Activated T-cell treated with anti-CD3 and anti-CD28 coated beads for 1 hour (primary cell): ENCODE measurements around the gene AP1S1.
A peak's percentile ranks its signal among the peaks of the same experiment; 100 is the strongest.

Source experiments
- DNase-seq: peaks from one replicate; pipeline ENCODE4 v3.0.0-alpha.2; 2020; ENCODE audit warnings: low read depth

Gene AP1S1

DNA sequence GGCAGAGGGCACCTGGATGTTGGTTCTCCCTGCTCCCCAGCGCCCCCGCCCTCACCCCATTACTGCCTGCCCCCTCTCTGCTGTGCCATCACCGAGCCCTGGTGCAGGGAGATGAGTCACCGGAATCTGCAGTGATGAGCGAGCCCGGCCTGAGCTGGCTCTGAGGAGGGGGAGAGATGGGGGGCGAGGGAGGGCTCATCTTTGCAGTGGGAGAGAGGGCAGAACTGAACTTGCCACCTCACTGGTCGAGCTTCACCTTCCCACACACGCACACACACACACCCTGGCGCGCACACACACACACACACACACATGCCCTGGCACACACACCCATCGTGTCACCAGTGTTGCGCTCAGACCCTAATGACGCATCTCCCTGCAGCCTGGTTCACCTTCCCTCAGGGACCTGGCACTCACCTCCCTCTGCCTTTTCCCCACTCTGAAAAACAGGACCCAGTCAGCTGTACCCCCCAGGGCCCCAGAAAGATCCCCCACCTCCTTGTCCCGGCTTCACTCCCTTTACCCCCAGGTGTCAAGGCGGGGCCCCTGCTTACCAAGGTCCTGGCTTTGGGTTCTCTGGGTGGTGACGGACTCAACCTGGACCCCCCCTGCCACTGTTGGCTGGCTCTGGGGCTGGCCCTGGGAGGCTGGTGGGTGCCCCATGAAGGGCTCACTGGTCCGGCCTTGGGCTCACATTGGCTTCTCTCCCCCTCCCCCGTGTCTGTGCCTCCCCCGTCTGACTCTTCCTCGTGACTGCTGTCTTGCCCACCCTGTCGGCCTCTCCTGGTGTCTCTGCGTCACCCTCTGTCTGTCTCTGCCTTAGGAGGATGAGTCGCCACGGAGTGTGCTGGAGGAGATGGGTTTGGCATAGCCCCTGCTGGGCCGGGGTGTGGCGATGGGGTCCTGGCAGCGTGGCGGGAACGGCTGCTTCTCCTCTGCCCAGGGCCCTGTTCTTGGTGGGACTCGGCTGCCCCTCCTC is 5.7 kb downstream of the AP1S1 start:
- no peak for DNase-seq

DNA sequence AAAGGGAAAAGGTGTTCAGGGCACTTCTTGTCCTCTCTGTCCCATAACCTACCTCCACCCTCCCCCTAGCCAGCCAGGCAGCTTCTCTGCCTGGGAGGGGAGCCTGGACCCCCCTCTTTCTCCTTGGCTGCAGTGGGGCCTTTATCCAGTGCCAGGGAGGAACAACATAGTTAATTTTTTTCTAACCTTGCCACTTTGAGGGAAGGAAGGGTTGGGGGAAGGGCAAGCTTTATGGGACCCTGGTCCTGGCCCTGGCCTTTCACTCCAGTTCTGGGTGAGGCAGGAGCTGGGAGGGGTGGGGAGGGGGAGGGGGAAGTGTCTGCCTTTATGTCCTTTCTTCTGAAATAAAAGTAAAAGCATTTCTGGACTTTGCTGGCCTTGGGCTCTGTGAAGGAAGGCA is 6.6 kb downstream of the AP1S1 start:
- no peak for DNase-seq

DNA sequence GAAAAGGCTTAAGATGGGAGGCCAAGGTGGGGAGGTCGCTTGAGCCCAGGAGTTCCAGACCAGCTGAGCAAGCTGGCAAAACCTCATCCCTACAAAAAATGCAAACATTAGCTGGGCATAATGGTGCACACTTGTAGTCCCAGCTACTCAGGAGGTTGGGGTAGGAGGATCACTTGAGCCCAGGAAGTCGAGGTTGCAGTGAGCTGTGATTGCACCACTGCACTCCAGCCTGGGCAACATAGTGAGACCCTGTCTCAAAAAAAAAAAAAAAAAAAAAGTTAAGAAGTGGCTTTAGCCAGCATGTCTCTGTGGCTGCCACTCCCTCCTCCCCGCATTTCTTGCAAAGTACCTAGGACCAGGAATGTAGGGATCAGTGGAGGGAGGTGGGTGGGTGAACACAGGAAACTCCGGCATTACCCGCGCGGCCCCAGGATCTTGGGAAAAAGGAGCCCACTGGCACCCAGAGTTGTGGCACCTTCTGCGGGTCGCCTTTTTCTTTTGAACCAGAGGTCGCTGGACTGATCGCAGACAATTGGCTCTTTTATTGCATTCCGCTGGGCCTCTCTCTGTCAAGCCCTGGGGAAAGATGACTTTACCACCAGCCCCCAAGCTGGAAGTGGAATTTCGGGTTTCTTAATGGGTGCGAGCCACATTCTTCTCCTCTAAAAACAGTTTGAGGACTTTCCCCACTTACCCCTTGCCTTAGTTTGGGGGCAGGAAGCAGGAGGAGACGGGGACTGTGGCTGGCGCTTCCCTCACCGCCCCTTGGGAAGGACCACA is 7.6 kb downstream of the AP1S1 start:
- DNase-seq: no peak

- no peak for DNase-seq
Measured at GRCh38 chr7:101162551-101163278, 8.4 kb downstream of the AP1S1 start.

DNA sequence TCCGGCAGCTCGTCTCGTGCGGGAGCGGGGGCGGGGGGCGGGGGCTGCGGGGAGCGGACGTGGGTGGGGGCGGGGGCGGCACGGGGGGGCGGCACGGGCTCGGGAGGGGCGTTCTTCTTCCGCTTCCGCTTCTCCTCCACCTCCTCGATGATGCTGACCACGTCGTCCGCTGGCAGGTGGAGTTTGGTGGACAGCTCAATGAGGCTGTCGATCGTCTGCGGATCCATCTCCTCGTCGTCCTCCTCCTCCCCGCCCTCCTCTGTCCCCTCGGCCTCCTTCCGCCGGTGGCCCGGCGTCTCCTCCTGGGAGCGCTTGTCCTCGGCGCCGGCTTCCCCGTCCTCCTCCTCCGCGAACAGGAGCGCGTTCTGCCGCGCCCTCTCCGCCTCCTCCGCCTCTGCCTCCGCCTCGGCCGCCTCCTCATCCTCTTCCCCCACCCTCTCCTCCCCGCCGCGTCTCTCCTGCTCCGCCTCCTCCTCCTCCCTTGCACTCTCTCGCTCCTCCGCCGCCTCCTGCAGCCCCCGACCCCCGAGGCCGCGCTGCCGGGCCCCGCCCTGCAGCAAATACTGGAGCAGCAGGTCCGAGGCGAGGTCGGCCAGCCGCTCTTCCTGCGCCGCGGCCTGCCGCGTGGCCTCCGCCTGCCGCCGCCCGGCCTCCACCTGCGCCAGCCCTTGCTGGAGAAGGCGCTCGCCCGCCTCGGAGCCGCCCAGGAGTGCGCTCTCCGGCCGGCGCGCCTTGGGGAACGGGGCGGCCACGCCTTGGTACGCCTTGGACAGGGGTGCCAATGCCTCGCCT is 9.2 kb downstream of the AP1S1 start:
- DNase-seq: no peak

GRCh38 chr7:101164071-101164840 is 10.0 kb downstream of the AP1S1 start:
- no peak for DNase-seq

DNA sequence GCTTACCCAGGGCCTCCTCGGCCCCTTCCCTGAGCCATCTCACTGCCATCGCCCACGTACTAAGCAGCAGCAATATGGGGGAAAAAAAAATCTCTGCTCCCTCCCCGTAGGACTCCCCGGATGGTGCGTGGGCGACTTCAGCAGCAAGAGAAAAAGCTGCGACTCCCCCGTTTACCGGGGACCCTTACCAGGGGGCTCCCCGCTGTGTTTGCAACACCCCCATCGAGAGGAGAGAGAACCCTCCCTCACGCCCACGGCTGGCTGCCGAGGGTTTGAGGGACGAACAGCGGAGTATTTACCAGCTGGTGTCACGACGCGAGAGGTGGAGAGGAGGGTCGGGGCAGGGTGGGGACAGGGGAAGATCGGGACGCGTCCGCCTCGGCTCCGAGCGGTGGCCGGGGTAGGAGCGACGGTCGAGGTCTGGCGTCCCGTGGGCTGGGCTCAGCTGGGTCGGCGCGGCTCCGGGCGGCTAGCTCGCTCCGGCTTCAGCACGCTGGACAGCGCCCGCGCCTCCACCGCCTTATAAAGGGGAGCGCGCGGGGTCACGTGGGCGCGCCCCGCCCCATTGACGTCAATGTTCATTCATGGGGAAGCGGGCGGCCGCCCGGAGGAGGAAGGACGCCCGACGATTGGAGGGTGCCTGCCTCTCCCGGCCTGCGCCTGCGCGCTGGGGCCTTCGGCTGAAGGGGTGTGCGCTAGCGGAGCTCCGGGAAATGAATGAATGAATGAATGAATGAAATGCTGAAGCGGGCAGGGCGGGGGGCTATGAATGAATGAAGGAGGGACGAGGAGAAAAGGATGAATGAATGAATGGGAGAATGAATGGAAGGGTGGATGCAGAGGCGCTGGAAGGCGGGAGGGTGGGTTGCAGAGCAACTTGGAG is 11.0 kb downstream of the AP1S1 start, which contains the start of gene VGF:
VGF (minus strand) TSS at position 495 of the 883 bp plus-strand sequence. CDS start 726 bp downstream, outside the sequence.
- DNase-seq: peak; percentile 90

- DNase-seq: no peak
Measured at GRCh38 chr7:101165958-101166647, 11.8 kb downstream of the AP1S1 start.

DNA sequence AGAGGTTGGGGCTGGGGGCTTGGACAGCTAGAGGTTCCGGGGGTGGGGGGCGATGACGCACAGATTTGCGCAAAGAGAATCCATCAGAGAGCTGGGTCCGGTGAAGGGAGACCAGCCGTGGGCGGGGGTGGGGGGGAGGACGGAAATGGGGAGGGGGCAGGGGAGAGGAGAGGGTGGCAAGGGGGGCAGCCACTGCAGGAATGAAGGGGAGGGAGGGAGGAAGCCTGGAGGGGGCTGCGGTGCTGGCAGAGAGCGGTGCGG is 12.3 kb downstream of the AP1S1 start:
- no peak for DNase-seq

DNA sequence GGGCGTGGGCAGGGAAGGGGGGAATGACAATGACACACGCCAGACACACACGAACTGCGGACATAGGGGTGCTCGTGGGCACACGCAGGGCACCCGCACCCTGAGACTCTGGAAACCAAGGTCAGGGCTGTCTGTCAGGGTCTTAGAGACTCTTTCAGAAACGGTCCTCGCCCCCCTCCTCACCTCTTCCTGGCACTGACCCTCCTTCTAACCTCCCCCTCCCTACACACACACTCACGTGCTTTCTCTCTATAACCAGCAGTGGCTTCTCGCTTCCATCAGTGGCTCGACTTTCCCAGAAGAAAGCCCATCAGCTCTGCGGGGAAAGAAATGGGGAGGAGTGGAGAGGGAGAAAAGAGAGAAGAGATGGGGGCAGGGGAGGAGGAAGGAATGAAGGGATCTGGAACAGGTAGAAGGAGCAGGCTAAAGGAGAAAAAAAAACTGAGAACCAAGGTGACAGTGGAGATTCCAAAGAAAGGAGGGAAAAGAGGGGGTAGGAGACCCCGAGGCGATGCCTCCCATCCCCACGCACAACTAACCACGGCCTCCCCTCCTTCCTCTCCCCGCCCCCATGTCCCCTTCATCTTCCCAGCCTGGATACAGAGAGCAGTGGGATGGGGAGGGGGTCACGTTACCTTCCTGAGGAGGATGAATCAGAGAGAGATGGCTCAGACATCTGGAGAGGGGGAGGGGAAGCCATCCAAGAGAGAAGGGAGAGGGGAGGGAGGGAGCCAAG is 12.8 kb downstream of the AP1S1 start:
- no peak for DNase-seq

DNA sequence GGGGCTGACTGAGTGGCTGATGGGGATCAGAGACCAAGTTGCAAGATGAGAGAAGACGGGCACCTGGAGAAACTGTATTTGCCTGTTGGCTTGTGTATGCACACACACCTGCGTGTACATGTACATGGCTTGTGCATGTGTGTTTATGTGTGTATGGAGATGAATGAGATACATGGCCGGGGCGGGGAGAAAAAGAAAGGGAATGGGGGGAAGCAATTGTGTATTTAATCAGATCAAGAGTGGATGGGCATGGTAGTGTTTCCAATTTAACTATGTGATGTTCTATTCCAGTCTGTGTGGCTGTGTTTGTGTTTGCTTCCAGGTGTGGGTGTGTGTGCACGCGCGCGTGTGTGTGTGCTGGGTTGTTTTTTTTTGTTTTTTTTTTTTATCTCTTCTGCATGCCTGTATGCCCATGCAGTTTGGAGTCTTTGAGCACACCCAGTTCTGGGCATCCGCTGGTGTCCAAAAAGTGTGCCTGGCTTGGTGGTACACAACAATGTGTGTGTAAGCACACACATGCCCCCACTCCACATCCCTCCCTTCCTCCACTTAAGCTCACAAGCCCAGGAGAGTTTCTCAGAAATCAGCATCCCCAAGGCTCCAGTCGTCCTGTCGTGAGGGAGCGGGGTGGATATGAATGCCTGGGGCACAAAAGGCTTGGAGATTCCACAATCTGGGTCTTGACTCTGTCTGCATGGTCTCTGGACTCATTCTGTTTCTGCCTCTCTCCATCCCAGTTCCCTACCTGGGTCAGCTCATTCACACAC is 13.6 kb downstream of the AP1S1 start:
- DNase-seq: no peak

DNA sequence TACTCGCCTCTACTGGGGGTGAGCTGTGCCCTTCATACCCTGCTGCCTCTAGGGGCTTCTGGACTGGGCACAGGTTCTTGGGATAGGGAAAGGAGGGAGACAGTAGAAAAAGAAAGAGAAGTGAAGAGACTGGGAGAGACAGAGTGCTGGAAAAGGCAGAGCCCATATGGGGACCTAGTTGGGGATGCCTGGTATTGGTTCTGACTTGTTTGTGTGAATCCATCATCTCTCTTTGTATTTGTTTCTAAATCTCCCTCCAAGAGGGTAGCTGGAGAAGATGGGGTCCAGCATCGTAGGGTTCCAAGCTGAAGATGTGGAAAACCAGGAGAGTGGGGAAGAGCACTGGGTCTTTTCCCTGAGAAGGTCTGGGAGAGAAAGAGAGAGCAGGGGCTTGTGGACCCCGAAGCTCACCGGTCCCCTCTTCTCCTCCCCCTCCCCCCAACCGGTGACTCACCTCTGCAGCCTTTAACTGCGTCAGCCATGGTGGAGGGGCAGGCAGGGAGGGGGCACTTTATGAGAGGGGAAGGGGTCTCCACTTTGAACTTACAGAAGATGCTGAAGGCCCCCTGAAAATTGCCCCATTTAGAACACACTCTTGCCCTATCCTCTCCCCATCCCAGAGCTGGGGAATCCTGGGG is 14.3 kb downstream of the AP1S1 start:
- no peak for DNase-seq

DNA sequence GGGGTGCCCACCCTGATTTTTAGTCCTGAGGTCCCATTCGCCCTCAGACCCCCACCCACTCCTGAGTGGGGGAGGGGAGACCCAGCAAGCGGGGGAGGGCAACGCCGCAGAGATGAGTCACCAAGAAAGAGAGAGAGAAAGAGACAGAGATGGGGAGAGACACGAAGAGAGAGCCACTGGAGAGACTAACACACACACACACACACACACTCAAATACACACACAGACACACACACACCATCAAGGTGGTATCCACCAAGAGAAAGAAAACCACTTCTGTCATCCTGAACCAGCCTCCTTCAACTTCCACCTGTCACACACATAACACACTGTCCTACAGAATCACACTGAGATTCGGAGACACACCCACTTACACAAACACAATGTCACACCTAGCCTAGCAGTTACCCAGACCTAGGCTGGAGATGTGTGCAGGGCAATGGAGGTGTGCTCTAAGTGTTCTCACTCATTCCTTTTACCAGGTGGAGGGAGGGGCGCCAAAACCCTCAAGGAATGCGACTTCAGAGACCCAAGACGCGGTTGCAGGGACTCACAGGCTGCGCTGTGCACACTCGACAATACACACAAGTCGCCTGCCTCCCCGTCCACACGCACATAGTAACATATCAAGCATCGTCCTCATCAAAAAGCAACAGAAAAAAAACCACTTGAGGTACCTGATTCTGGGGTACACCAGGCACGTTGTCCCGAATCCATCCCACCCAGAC is 15.0 kb downstream of the AP1S1 start:
- DNase-seq: no peak

DNA sequence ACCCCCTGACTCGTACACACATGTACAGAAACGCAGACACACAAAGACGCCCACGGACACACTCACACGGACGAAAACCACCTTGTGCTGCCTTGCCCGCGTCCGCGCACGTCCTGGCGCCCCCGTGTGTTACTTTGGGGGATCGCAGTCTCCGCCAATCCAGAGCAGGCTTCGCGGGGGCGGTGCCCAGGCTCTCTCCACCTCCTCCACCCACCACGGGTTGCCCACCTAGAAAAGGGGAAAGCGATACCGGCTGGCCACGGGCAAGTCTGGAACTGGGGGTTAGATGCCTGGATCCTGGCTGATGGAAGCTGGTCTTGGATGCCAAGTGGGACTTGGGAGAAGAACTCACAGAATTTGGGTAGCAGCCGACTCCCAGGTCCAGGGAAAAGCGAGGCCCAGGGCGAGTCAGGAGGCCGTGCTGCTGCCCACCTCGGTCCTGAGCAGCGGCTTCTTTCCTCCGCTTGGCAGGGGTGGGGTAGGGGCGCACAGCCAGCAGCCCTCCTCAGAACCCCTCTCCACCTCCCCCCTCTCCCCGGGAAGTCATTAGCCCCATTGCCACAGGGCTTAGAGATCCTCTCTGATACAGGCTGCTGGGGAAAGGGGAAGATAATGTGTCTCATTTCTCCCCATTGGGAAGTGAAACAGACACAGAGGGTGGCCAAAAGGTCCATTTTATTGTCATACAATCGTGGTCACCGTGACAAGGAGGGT is 15.7 kb downstream of the AP1S1 start:
- DNase-seq: peak; percentile 74

- no peak for DNase-seq
Measured at GRCh38 chr7:101170617-101171441, 16.6 kb downstream of the AP1S1 start.
